SK-N-SH (cell line): Measurements from ENCODE around the gene UGT1A10.

Experiments
- CTCF ChIP-seq: fragments of 200-600 bp; sonication (generic); IDR thresholded peaks from 2 replicates; pipeline ENCODE4 v1.6.1; 2017; ENCODE audit warnings: antibody characterized with exemption, mild to moderate bottlenecking, moderate library complexity
- GABPA ChIP-seq: IDR thresholded peaks from 2 replicates; pipeline ENCODE4 v1.4.0; 2012; ENCODE audit warnings: low read depth, mild to moderate bottlenecking
- JUND ChIP-seq: IDR thresholded peaks from 2 replicates; pipeline ENCODE4 v1.4.0; 2012
- PBX3 ChIP-seq: IDR thresholded peaks from 2 replicates; pipeline ENCODE4; 2012
- POLR2AphosphoS5 ChIP-seq: IDR thresholded peaks from 2 replicates; pipeline ENCODE4 v1.6.1; 2012; ENCODE audit warnings: low read depth, low read length
- RAD21 ChIP-seq: IDR thresholded peaks from 2 replicates; pipeline ENCODE4 v1.6.1; 2012; ENCODE audit warnings: mild to moderate bottlenecking, low read length
- REST ChIP-seq: IDR thresholded peaks from 2 replicates; pipeline ENCODE4 v1.6.1; 2012; ENCODE audit warnings: mild to moderate bottlenecking, low read depth, low read length, moderate library complexity
- RXRA ChIP-seq: IDR thresholded peaks from 2 replicates; pipeline ENCODE4 v1.4.0; 2012; ENCODE audit warnings: low read depth, mild to moderate bottlenecking, borderline replicate concordance
- TAF1 ChIP-seq: IDR thresholded peaks from 2 replicates; pipeline ENCODE4 v1.6.1; 2012; ENCODE audit warnings: low read depth, mild to moderate bottlenecking, low read length, moderate library complexity, borderline replicate concordance
- ZBTB33 ChIP-seq: IDR thresholded peaks from 2 replicates; pipeline ENCODE4 v1.4.0; 2012; ENCODE audit warnings: low read depth, borderline replicate concordance

- TF ChIP-seq RAD21 (no peak), CTCF (no peak), JUND (no peak), POLR2AphosphoS5 (no peak), REST (no peak), PBX3 (no peak), TAF1 (no peak), ZBTB33 (no peak), GABPA (no peak), RXRA (no peak)
These were observed 82.3 kb downstream of the UGT1A10 start, which contains the start of gene UGT1A4 for GRCh38 chr2:233718552-233718951.
